Transverse colon (tissue), 4 donors: ENCODE results near the gene NPLOC4. TPM values are rescaled to one million over a fixed set of nuclear protein-coding genes. Genes with fewer than 3 reads are reported as not detected.

Experiments used
- DNase-seq: peaks from one replicate; pipeline ENCODE4 v3.0.0-alpha.2; 2019
- H3K27ac ChIP-seq, 4 donors: fragments of 200-600 bp; sonication (generic); 2 replicates each; pipeline ENCODE4 v1.5.1; 2016 to 2018; ENCODE audit warnings: inconsistent platforms in 4 of 4
- H3K27me3 ChIP-seq: fragments of 200-600 bp; sonication (generic); 2 replicates; pipeline ENCODE4 v1.5.1; 2017; ENCODE audit warnings: inconsistent platforms
- H3K36me3 ChIP-seq, 4 donors: fragments of 200-600 bp; sonication (generic); 2 replicates each; pipeline ENCODE4 v1.5.1; 2017 to 2019; ENCODE audit warnings: inconsistent platforms in 4 of 4
- H3K4me1 ChIP-seq, 4 donors: fragments of 200-600 bp; sonication (generic); 2 replicates each; pipeline ENCODE4 v1.5.1; 2017 to 2020; ENCODE audit warnings: inconsistent platforms in 4 of 4
- H3K4me3 ChIP-seq, 4 donors: fragments of 200-600 bp; sonication (generic); 1 replicate in 1 of 4; 2 replicates in 3 of 4; pipeline versions ENCODE4 v1.5.1 to v1.6.1; 2017 to 2019; ENCODE audit warnings: inconsistent platforms in 4 of 4
- H3K9me3 ChIP-seq, 2 donors: fragments of 200-600 bp; sonication (generic); 2 replicates each; pipeline ENCODE4 v1.5.1; 2017 to 2019; ENCODE audit warnings: inconsistent platforms in 2 of 2
- EP300 ChIP-seq: sonication (generic); formaldehyde crosslinking; IDR thresholded peaks from one replicate; pipeline ENCODE4 v1.6.1; 2017; ENCODE audit warnings: antibody characterized with exemption, low read depth
- POLR2A ChIP-seq: fragments of 450-650 bp; IDR thresholded peaks from one replicate; pipeline ENCODE4 v1.6.1; 2016; ENCODE audit warnings: antibody characterized with exemption, mild to moderate bottlenecking, moderate library complexity
- POLR2AphosphoS5 ChIP-seq, 3 donors: sonication (generic); formaldehyde crosslinking; IDR thresholded peaks; one replicate each; pipeline ENCODE4 v1.6.1; 2016; ENCODE audit warnings: antibody characterized with exemption in 3 of 3
- whole genome bisulfite sequencing, 2 donors: methylation state at CpG; one replicate each; pipeline ENCODE4 v1.1.5; 2018; ENCODE audit warnings: low coverage in 1 of 2; 5-methylcytosine and 5-hydroxymethylcytosine counted together
- in situ Hi-C, 4 donors: fragments of 200-750 bp; cut with MboI; loops; one replicate each; pipeline versions ENCODE4 v1.15.0 to v1.15.1; 2017; ENCODE audit warnings: low sequenced_read_pairs in 3 of 4, low pct_ligation_motif_present in 1 of 4, low pct_unique_long_range_greater_than_20kb in 1 of 4
- intact Hi-C: fragments of 100-400 bp; cut with DNase I; formaldehyde crosslinking; loops from one replicate; pipeline ENCODE4 v1.15.1; 2023; ENCODE audit warnings: low total_unique reads
- total RNA-seq, 4 donors: library from RNA; depleted of rRNA; stranded (reverse); fragments of >200 nt; gene quantifications; one replicate each; pipeline ENCODE4 v1.1.0, GENCODE V29; 2016
- TF ChIP-seq, protein P1 (sequence below), 5 experiments: fragments of 200-600 bp in 3 of 5; fragments of 450-650 bp in 2 of 5; sonication (generic) in 3 of 5; IDR thresholded peaks; 1 replicate in 2 of 5; 2 replicates in 3 of 5; pipeline ENCODE4 v1.5.1; 2016 to 2017; ENCODE audit warnings: antibody characterized with exemption in 5 of 5, inconsistent platforms in 3 of 5, mild to moderate bottlenecking in 2 of 5, moderate library complexity in 1 of 5

Gene NPLOC4
- total RNA-seq, 4 donors from 2014 or later, result 59.9 to 323 (median 84.6) TPM

DNA sequence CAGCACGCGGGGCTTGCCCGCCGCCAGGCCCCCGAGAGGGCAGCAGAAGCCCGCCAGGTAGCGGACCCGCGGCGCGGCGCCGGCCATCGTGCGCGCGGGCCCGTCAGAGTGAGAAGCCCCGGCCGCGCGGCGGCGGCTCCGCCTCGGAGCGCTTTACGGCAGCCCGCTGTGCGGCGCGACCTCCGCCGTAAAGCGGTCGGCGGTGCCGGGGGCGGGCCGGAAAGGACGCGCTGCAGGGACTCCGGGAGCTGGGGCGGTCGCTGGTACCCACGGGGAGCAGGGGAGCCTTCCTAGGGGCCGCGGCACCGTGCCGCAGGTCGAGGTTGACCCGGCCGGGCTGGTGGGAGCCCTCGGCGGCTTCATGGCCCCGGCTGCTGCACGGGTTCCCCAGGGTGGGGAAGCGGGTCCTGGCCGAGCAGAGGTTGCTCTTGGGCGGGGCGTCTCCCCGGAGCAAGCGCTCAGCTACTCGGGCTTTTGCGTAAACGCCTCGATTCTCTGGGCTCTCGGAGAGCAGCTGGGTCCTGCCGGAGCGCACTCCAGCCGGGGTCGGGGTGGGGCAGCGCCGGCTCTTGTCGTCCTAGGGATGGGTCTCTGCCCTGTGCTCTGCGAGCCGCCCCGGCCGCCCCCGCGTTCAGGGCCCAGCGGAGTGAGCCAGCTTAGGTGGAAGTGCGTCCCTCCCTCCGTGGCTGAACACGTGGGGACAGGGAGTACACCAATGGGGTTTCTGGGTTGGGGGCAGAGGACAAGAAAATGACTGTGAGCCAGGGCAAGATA, 84.5 kb downstream of the NPLOC4 start, which contains the start of gene FAAP100:
FAAP100 (minus strand) TSS at position 110 of the 774 bp plus-strand sequence; CDS start at position 87, 23 bp downstream.
- no peaks in the 10 kb centered on the region for H3K36me3 ChIP-seq
- DNase-seq, result peak; percentile 85
- peak within 1 kb of the TSS; percentile 87 to 97 (median 94) for H3K27ac ChIP-seq
- intact Hi-C loops (no loop called here), in situ Hi-C loops (no loop called here)
- TF ChIP-seq POLR2A, result peak; percentile 34
- TF ChIP-seq EP300, result no peak
- peak; percentile 69 to 87 (median 74) for TF ChIP-seq POLR2AphosphoS5 (IDR thresholded peaks at IDR 0.05)
- TF ChIP-seq, protein P1, sequence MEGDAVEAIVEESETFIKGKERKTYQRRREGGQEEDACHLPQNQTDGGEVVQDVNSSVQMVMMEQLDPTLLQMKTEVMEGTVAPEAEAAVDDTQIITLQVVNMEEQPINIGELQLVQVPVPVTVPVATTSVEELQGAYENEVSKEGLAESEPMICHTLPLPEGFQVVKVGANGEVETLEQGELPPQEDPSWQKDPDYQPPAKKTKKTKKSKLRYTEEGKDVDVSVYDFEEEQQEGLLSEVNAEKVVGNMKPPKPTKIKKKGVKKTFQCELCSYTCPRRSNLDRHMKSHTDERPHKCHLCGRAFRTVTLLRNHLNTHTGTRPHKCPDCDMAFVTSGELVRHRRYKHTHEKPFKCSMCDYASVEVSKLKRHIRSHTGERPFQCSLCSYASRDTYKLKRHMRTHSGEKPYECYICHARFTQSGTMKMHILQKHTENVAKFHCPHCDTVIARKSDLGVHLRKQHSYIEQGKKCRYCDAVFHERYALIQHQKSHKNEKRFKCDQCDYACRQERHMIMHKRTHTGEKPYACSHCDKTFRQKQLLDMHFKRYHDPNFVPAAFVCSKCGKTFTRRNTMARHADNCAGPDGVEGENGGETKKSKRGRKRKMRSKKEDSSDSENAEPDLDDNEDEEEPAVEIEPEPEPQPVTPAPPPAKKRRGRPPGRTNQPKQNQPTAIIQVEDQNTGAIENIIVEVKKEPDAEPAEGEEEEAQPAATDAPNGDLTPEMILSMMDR (IDR thresholded peaks at IDR 0.05), result no peak
- H3K27me3 ChIP-seq, result no peaks in the 10 kb centered on the region
- 0% methylated on average over 65 of the region's 85 CpGs; no CpG with 5 or more reads in 1 of the 2 donors for WGBS, 2 donors
- peaks cover 14 to 31% (median 27%) of the 10 kb centered on the region in 4 donors for H3K4me1 ChIP-seq
- H3K9me3 ChIP-seq, result no peaks in the 10 kb centered on the region
- peak within 1 kb of the TSS; percentile 88 to 100 (median 92) for H3K4me3 ChIP-seq

GRCh38 chr17:81551458-81552243, 85.3 kb downstream of the NPLOC4 start:
- Histone ChIP-seq H3K9me3 (no peaks in the 10 kb centered on the region), H3K27me3 (no peaks in the 10 kb centered on the region), H3K4me1 (peaks cover 14 to 31% (median 24%) of the 10 kb centered on the region in 4 donors), H3K27ac (peak overlapping the region; percentile 87 to 97 (median 94)), H3K36me3 (no peaks in the 10 kb centered on the region), H3K4me3 (peak overlapping the region; percentile 78 to 100 (median 90))
- intact Hi-C loops (no loop called here), in situ Hi-C loops (no loop called here)
- WGBS, 2 donors, result 2% methylated on average over 45 of the region's 69 CpGs; no CpG with 5 or more reads in 1 of the 2 donors
- DNase-seq, result peak; percentile 54
- TF ChIP-seq EP300 (no peak), POLR2A (no peak), POLR2AphosphoS5 (IDR thresholded peaks at IDR 0.05) (no peak)
- TF ChIP-seq, protein P1 (IDR thresholded peaks at IDR 0.05), result no peak

GRCh38 chr17:81550830-81551457, 86.0 kb downstream of the NPLOC4 start:
- Histone ChIP-seq H3K27me3 (no peaks in the 10 kb centered on the region), H3K27ac (peak overlapping the region in 1 of 4 donors; percentile 96), H3K4me3 (peak overlapping the region; percentile 78 to 100 (median 90)), H3K9me3 (no peaks in the 10 kb centered on the region), H3K4me1 (peaks cover 14 to 31% (median 20%) of the 10 kb centered on the region in 4 donors), H3K36me3 (peaks cover 0 to 5% (median 0%) of the 10 kb centered on the region in 4 donors)
- in situ Hi-C loops, result no loop called here
- no peak for DNase-seq
- TF ChIP-seq, protein P1 (IDR thresholded peaks at IDR 0.05), result no peak
- no peak for TF ChIP-seq POLR2A
- no peak for TF ChIP-seq EP300
- TF ChIP-seq POLR2AphosphoS5 (IDR thresholded peaks at IDR 0.05), result no peak
- 83% methylated on average over 25 of the region's 27 CpGs; no CpG with 5 or more reads in 1 of the 2 donors for WGBS, 2 donors
- intact Hi-C loops, result no loop called here
